Activated T-helper 1 cell treated with anti-CD3 and anti-CD28 coated beads, Interleukin-2, amount 50 U/mL, for 16 hours (primary cell): ENCODE results near the gene KCNQ1OT1.

Experiments used
- DNase-seq, 2 donors: peaks; one replicate each; pipeline ENCODE4 v3.0.0-alpha.2; 2020; ENCODE audit warnings: low read depth in 1 of 2, low spot score in 1 of 2

Gene KCNQ1OT1

DNA sequence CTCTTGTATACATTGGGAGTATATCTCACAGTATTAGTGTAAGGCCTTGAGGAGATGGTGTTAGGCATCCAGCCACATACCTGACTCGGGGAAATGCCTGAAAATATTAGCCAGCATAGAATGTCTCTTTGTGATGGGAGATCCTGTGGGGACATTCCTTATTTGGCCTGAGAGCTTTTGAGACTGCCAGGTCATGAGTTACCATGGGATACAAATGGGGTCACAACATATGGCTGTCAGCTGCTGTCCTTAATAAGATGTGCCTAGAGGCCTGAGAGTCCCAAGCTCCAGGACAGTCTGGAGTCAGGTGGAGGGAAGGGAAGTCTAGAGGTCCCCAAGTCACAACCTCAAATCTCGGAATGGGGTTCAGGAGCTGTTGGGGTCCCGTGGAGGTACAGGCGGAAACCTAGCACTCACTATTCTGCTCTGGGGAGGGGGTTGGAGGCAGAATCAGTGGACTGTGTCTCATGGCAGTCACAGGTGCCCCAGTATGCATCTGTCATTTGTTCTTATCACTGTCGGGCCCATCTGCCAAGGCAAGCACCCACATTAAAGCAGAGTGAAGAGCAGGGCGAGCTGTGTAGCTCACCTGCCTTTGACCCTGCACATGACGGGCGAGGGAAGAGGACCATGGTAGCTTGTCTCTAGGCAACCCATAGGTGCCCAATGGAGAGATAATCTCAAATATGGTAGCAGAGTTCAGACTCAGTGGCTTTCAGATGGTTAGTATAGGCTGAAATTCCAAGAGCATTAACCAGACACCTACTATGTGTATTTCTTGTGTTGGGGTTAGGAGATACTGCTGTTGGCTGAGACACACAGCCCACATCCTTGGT is 29.9 kb downstream of the KCNQ1OT1 start:
- no peak for DNase-seq

DNA sequence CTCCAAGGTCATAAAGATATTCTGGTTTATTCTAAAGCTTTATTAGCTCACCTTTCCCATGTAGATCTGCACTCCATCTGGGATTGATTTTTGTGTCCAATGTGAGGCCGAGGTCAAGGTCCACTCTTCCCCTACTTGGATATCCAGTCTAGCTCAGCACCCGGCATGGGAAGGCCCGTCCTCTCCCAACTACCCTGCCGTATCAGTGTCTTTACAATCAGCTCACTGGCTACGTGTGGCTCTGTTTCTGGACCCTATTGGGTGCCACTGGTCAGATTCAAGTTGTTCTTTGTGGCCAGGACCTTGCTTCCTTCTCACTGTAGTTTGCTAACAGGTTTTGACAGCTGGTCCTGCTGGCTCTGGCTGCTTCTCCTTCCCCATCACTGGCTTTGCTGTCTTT is 30.9 kb downstream of the KCNQ1OT1 start:
- no peak for DNase-seq

DNA sequence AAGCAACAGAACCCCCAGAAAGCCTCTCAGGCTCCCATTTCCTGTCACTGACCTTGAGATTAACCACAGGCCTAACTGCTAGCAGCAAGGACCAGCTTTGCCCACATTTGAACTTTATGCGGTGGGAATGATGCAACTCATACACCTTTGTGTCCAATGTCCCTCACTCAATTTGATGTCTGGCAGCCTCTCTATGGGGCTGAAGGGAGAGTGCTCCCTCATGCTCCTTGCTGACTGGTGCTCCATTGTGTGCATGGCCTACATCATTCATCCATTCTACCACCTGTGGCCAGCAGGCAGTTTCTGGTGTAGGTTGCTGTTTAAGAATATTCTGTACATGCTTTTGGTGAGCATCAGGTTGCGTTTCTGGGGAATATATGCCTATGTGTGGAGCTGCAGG is 31.9 kb downstream of the KCNQ1OT1 start:
- no peak for DNase-seq

DNA sequence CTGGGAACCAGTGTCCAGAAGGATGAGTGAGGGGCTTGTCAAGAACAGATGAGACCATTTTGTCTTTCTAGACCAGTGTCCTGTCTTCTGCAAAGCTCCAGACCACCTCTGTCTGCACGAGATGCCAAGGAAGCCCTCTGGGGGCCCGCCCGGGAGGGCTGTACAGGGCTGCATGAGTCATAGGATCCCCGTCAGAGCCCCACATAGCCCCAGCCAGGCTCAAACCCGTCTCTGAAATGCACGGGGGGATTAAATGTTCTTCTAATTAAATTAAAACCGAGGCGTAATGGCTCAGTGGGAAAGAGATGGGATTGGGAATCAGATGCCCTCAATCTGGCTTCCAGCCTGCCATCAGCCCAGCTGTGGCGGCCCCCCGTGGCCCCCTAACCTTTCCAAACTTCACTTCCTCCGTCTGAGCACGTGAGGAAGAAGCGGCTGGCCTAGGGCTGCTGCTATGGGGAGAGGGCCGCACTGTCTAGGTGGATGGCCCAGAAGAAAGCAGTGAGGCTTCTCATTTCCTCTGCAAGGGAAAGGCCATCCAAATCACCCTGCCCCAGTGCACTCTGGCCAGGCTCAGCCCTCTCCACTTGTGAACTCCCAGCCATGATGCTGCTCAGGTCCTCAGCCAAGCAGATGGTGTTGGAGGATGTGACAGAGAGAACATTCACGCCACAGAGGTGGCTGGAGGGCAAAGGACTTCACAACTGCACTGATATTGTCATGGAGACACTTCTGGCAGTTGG is 32.8 kb downstream of the KCNQ1OT1 start:
- no peak for DNase-seq

DNA sequence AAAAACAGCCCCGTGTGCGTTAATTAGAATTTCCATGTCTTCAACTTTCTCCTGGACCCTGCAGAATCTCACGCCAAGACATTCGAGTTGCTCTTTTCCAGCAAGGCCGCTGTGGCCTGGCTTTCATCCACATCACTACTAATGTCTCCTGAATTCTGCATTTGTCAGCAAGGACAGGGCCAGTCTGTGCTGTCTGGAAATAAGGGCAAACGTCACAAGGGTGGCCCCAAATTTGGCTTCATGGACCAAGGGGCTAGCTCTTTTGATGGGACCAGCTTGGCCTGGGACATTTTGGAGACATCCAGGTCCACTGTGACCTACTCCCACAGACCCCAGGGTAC is 33.4 kb downstream of the KCNQ1OT1 start:
- DNase-seq, result no peak

DNA sequence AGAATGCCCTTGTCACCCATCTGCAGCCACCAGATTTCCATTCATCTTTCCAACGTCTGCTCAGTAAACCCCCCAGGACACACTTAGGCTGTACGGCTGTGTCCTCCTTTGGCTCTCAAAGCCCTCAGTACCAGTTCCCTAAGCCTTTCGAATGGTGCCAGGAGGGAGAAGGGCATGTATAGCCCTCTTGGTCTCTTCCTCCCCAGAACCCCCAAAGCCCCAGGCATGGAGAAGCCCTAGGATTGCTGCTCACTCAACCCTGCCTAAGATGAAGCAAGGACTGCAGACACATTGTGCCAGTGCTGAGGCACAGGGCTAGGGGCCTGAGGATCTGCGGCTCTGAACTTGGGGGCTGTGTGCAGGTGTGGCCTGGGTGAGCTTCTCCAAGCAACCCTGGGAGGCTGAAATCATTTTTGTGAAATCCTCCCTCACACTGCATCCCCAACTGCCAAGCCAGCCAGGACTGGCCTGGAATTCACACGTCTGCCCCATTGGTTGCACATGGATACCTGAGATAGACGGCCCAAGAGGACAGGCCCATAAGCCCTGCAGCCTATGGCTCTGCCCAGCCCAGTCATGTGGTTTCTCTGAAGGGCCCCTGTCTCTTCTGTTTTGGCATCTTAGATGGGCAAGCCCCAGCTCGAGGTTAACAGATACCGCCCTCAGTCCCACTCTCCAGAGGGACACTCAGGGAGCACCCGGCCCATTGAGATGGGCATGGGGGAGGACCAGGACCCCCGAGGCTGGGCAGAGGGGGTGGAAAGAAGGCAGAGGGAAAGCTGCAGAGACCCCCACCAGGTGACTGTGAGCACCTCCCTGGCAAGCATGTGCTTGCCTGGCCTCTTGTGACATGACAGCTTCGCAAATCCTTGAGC is 34.0 kb downstream of the KCNQ1OT1 start:
- DNase-seq, result no peak

DNA sequence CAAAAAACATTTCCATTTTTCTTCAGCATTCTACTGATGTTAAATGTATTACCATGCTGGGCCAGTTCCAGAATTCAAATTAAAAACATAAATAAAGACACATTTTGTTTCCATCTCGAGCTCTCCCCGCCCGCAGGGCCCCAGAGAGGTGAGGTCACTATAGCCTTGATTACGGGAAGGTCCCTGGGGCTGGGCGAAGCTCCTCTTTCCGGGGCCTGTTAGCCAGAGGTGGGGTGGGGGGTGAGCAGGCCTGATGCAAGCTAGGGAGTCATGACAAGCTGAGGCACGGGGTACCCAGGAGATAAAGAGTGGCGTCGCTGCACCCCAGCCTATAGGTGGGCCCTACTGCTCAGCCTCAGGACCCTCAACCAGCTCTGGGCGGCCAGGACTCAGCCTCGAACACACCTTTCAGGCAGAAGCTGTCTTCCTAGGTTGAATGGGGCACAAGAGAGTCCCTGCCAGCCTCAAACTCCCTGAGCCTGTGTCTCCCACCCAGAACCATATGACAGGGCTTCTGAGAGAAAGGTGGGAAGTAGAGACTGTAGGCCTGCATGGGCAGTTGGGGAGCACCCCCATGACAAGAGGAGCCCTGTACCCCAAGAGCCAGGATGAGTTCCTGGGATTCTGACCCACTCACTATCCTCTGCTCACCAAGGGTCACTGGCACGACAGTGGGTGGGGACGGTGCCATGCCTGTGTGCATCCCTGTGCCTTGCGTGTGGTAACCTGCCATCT is 34.8 kb downstream of the KCNQ1OT1 start:
- no peak for DNase-seq

DNA sequence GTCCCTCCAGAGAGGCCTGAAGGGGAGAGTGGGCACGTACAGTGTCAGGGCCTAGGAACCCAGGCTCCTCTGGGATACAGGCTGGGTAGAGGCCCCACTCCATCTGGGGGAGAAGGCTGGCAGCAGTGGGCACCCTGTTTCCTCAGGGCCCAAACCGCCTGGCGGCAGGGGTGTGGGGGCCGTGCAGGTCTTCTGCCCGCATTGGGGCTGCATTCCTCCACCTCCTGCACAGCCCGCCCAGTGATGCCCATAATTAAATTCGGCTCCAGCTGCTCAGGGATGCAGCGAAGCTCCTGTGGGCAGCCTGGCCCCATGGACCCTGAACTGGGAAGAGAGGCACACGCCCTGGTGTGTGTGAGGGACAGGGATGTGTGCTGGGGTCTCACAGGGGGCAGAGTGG is 35.4 kb downstream of the KCNQ1OT1 start:
- DNase-seq, result no peak

DNA sequence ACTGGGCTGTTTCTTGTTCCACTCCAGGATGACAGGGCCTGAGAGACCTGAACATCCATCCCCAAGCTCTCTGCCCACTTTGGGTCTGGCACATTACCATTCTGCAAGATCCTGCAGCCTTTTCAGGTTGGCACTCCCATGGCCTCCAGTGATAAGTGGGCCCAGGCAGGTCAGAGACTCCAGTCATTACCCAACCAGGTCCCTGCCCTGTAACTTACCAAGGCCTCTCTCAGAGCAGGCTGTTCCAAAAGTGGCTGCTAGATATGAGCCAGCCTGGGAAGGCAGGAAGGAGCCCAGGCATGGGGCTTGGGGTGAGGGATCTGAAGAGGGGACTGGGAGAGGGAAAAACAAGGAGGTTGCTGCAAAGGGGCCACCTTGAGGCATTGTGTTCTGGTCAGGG is 35.9 kb downstream of the KCNQ1OT1 start:
- DNase-seq, result no peak

DNA sequence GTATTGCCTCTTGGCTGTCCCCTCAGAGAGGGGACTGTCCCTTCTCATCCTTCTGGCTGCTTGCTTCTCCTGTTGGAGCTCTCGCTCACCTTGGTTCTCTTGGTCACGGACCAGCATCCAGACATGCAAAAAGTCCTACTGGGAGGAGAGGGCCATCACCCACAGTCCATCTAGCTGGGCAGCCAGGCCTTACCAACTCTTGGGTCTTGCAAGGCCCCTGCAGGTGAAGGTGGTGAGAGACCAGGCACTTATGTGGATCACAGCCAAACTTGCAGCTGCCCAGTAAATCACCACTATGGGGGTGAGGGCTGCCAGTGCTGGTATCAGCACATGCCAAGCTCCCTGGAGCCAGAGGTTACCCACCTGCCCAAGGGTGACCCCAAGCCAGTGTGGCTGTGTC is 36.3 kb downstream of the KCNQ1OT1 start:
- no peak for DNase-seq

DNA sequence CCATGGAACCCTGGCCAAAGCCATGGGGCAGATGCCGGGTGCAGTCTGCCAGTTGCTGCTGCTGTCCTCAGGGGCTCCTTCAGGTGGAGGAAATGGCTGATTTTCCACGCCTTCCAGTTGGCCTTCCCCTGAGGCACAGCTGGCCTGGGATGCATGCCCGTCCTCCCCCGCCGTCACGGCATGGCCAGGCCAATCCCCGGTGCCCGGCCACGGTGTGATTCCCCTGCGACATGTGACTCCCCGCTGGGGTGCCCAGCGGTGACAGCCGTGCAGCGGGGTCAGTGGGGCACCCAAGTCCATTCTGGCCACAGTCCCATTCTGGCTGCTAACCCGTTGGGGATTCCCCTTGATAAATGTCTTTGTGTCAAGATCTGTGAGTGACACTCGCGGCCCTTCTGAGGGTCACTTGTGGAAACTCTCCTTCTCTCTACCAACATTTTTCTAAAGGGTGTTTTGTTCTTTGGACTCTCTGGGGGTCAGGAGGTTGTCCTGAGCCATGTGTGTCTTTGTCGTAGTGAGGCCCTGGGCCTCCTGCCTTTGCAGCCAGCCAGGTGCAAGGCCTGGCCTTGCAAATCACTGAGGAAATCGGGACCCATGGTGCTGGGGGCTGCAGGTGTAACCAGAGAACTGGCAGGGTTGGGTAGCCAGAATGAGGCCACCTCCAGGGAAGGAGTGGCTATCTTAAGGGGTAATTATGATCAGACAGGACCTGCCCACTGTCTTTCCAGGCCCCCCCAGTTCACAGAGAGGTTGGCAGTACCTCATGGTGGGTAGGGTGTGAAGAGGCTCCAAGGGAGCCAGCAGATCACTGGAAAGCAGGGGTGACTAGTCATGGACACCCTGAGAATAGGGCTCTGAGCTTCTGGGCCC is 37.1 kb downstream of the KCNQ1OT1 start:
- no peak for DNase-seq

DNA sequence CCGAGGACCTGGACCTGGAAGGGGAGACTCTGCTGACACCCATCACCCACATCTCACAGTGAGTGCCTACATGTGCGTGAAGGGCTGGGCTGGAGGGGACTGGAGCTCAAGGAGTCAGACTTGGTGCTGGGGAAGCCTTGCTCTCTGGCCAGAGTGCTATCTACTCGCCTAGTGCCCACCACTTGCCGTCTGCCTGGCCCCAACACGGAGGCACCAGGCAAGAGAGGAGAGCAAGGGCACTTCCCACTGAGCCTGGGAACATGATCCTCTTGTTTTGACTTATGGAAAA is 37.8 kb downstream of the KCNQ1OT1 start:
- DNase-seq, result no peak

DNA sequence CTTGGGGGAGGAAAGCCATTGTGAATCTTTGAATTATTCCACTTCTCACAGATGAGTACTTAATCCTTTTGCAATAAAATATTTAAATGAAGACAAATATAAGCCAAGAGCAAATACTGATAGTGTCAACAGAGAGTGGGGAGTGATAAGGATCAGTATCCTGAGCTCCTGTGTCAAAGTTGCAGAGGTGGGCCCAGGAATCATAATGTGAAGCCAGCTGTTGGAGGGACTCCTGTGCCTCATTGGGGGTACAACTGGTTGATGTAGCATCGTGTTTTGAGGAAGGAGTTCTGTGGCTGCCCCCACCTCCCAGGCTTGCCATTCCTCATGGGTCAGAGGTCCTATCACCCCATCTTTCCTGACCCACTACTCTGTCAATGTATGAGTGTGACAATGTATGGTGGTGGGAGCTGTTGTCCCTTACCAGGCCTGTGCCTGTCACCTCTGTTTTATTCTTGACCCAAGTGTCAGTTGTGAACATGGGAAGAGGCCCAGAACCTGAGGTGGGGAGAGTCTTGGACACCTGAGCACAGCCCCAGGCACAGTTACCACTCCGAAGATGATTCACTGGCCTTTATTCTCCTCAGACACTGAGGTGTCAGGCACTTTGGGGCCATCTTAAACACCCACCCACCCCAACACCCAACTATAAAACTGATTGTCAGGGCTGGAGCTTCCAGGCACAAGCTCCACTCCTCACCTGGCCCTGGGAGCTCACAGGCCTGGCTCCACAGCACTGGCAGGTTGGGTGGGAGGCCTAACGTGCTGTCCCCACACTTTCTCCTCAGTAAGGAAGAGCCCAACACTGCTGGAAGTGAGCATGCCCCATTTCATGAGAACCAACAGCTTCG is 38.4 kb downstream of the KCNQ1OT1 start:
- DNase-seq, result no peak

DNA sequence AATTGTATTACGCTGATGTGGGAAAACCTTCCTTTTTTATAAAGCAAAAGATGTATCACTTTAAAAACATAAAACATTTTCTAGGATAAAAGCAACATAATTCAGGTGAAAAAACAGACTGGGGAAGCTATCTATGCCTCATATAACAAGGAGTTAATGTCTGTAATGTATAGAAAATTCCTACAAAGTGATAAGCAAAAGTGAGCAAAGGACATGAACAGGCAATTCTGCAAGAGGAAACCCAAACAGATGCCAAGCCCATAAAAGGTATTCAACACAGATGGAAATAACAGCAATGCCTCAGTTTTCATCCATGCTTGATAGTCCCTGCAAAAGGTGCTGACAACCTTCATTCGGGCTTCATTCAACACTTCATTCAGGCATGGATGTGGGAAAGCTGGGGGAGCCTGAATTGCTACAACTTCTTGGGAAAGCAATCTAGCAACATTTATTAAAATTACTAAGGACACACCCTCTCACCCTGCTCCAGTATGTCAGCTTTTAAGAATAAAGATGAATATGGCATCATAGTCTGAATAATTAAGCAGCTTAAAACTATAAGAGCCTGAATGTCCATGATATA is 39.3 kb downstream of the KCNQ1OT1 start:
- DNase-seq, result no peak

DNA sequence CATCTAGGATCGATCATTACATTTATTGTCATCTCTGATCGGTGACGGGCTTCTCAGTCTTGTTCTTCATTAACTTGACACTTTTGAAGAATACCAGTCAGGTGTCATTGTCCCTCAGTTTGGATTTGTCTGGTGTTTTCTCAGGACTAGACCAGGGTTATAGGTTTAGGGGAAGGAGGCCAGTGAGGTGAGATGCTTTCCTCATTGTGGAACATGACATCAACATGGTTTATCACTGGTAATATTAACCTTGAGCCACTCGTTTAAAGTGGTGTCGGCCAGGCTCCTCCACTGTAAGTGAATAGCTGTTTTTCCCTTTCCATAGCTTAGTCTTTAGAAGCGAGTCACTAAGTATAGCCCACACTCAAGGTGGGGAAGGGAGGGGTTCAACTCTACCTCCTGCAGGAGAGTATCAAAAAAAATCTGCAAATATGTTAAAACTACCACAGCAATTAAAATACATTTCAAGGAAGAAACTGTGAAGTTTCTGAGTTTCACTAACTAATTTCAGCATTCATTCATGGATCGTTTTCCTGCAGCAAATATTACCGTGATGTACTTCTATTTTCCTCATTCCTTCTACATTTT is 42.0 kb downstream of the KCNQ1OT1 start:
- no peak for DNase-seq

DNA sequence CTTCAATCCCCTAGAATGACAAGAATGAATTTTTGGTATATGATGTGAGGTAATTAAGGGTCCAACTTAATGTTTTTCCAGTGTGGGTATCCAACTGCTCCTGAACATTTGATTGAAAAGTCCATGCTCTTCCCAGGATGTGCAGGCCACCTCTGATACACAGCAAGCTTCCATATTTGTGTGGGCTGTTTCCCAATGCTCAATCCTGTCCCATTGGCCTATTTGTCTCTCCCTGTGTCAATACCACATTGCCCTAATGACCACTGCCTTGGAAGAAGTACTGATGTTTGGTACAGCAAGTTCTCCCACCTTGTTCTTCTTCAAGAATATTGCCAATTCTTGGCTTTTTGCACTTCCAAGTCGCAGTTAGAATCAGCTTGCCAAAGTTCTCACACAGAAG is 42.9 kb downstream of the KCNQ1OT1 start:
- no peak for DNase-seq

DNA sequence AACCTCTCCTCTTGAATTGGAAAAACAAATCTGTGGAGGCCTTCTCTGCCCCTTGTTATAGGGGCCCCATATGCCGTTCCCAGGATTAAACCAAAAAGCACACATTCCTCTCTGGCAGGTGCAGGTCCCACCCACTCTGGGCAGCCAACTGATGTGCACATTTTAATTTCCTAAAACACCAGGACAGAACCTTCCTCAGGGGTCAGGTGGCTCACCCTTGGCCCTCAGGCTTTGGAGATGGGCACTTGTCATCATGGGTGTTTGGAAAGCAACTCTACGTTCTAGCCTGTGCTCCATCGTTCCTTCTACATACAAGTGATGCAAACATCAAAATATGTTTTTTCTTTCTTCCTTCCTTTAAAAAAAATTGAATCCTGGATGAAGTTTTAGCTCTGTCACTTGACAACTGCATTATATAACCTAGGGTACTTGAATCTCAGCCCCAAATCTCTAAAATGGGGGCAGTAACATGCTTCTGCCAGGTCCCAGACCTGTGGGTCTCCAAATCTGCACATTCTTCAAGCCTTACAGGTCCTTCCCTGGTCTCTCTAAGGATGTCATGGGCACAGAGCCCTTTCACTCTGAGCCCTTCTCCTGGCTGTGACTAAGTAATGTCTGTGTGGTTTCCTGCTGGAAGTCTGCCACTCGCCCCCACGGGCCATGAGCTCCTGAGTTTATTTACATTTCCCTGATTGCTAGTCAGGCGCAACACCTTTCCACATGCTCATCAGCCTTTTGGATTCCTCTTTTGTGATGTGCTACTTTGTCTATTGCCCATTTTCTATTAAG is 43.8 kb downstream of the KCNQ1OT1 start:
- DNase-seq, result no peak
